Activated CD4-positive, alpha-beta T cell treated with anti-CD3 and anti-CD28 coated beads, Interleukin-2, amount 50 U/mL, for 48 hours (primary cell): Measurements from ENCODE around the gene WDR27.

Source experiments
- DNase-seq, 2 experiments: peaks; one replicate each; pipeline ENCODE4 v3.0.0-alpha.2; 2020

Gene WDR27

GRCh38 chr6:169559592-169559991 is 142.2 kb downstream of the WDR27 start:
- no peak for DNase-seq

GRCh38 chr6:169558774-169559441 is 142.9 kb downstream of the WDR27 start:
- DNase-seq: no peak

- DNase-seq: no peak
These were observed 143.5 kb downstream of the WDR27 start for GRCh38 chr6:169558378-169558773.

GRCh38 chr6:169557887-169558286 is 143.9 kb downstream of the WDR27 start:
- no peak for DNase-seq

GRCh38 chr6:169556758-169557548 is 144.9 kb downstream of the WDR27 start:
- peak; percentile 30 to 52 for DNase-seq

GRCh38 chr6:169555971-169556617 is 145.7 kb downstream of the WDR27 start:
- DNase-seq: no peak

GRCh38 chr6:169545982-169546381 is 155.8 kb downstream of the WDR27 start:
- no peak for DNase-seq

GRCh38 chr6:169543704-169544103 is 158.1 kb downstream of the WDR27 start:
- no peak for DNase-seq

GRCh38 chr6:169542491-169542890 is 159.3 kb downstream of the WDR27 start:
- no peak for DNase-seq

- no peak for DNase-seq
These were observed 162.5 kb downstream of the WDR27 start for GRCh38 chr6:169539176-169539897.

GRCh38 chr6:169536446-169537170 is 165.2 kb downstream of the WDR27 start:
- DNase-seq: no peak

GRCh38 chr6:169534039-169534421 is 167.8 kb downstream of the WDR27 start:
- DNase-seq: no peak

GRCh38 chr6:169533301-169534038 is 168.4 kb downstream of the WDR27 start:
- no peak for DNase-seq

GRCh38 chr6:169530752-169531123 is 171.1 kb downstream of the WDR27 start:
- DNase-seq: peak in 1 of 2 experiments; percentile 7

- DNase-seq: peak; percentile 18 to 26
These were observed 171.7 kb downstream of the WDR27 start for GRCh38 chr6:169529931-169530751.

- no peak for DNase-seq
These were observed 173.1 kb downstream of the WDR27 start for GRCh38 chr6:169528755-169529154.

GRCh38 chr6:169527306-169527705 is 174.5 kb downstream of the WDR27 start:
- no peak for DNase-seq

- DNase-seq: no peak
These were observed 180.0 kb downstream of the WDR27 start for GRCh38 chr6:169521825-169522224.

- no peak for DNase-seq
These were observed 181.7 kb downstream of the WDR27 start for GRCh38 chr6:169520104-169520503.

- DNase-seq: no peak
These were observed 183.4 kb downstream of the WDR27 start for GRCh38 chr6:169518451-169518850.
